HG03565 (cell line): ENCODE measurements around the gene NIP7.
"Not testable (repeated sequence)": the region's sequence is repeated elsewhere in the genome, so short reads cannot be mapped to it uniquely, and the experiment has no call there.

Experiments used
- ATAC-seq: cut with Tn5 transposase; IDR thresholded peaks from one replicate; pipeline ENCODE4 v1.9.1; 2021; ENCODE audit warnings: mild to moderate bottlenecking, moderate library complexity; ENCODE audit not compliant: unreplicated experiment

NIP7 gene

GRCh38 chr16:69339289-69340094, at the start of gene NIP7, which contains the start of gene COG8:
NIP7 (plus strand) TSS chr16:69339772; CDS start chr16:69339830, 58 bp downstream.
COG8 (minus strand) TSS chr16:69339564; CDS start chr16:69339552, 12 bp downstream.
- peak; percentile 80 for ATAC-seq

- ATAC-seq, result not testable (repeated sequence)
These were observed 47.9 kb upstream of the NIP7 start for GRCh38 chr16:69291657-69292056.

GRCh38 chr16:69293401-69293800, 46.2 kb upstream of the NIP7 start:
- no peak for ATAC-seq

GRCh38 chr16:69294051-69294450, 45.5 kb upstream of the NIP7 start:
- no peak for ATAC-seq

GRCh38 chr16:69296771-69297170, 42.8 kb upstream of the NIP7 start:
- ATAC-seq, result not testable (repeated sequence)

GRCh38 chr16:69298261-69298660, 41.3 kb upstream of the NIP7 start:
- ATAC-seq, result no peak

- no peak for ATAC-seq
These were observed 38.4 kb upstream of the NIP7 start for GRCh38 chr16:69301187-69301586.

GRCh38 chr16:69301861-69302260, 37.7 kb upstream of the NIP7 start:
- ATAC-seq, result no peak

GRCh38 chr16:69302301-69302700, 37.3 kb upstream of the NIP7 start:
- no peak for ATAC-seq

GRCh38 chr16:69306031-69306430, 33.5 kb upstream of the NIP7 start:
- ATAC-seq, result no peak

- ATAC-seq, result no peak
These were observed 32.5 kb upstream of the NIP7 start for GRCh38 chr16:69307091-69307490.

- ATAC-seq, result no peak
These were observed 31.7 kb upstream of the NIP7 start for GRCh38 chr16:69307856-69308255.

- no peak for ATAC-seq
These were observed 30.3 kb upstream of the NIP7 start for GRCh38 chr16:69309316-69309715.

- peak; percentile 95 for ATAC-seq
These were observed 28.7 kb upstream of the NIP7 start, which contains the start of gene VPS4A for GRCh38 chr16:69310653-69311532. VPS4A (plus strand) TSS chr16:69311350; CDS start chr16:69311512, 162 bp downstream.

- peak; percentile 38 for ATAC-seq
These were observed 27.8 kb upstream of the NIP7 start for GRCh38 chr16:69311533-69312387.

GRCh38 chr16:69313469-69313868, 26.1 kb upstream of the NIP7 start:
- no peak for ATAC-seq

- ATAC-seq, result no peak
These were observed 25.0 kb upstream of the NIP7 start for GRCh38 chr16:69314534-69314933.

GRCh38 chr16:69315486-69316311, 23.9 kb upstream of the NIP7 start:
- no peak for ATAC-seq

GRCh38 chr16:69316595-69317034, 23.0 kb upstream of the NIP7 start:
- no peak for ATAC-seq
